GM23338 (cell line): ENCODE data around the gene USP48. TPM values are rescaled to one million over a fixed set of nuclear protein-coding genes. Genes with fewer than 3 reads are reported as not detected.

Experiments used
- ATAC-seq: fragments of 200-7000 bp; cut with Tn5 transposase; 3 replicates; pipeline ENCODE4 v1.9.1; 2020
- DNase-seq: peaks from one replicate; pipeline ENCODE4 v3.0.0-alpha.2; 2015; ENCODE audit warnings: low spot score
- H2AFZ ChIP-seq: fragments of 200-600 bp; sonication (generic); 2 replicates; pipeline ENCODE4 v1.8.0; 2016; ENCODE audit warnings: antibody characterized with exemption, mild to moderate bottlenecking, moderate library complexity
- H3F3A ChIP-seq: fragments of 200-600 bp; sonication (generic); replicated peaks from 2 replicates; pipeline ENCODE4 v1.8.0; 2017; ENCODE audit warnings: antibody characterized with exemption, mixed run types, low read depth
- H3K27ac ChIP-seq: fragments of 200-600 bp; sonication (generic); 2 replicates; pipeline ENCODE4 v1.6.1; 2016; ENCODE audit warnings: low read depth
- H3K27me3 ChIP-seq: fragments of 200-600 bp; sonication (generic); 2 replicates; pipeline ENCODE4 v1.8.0; 2016; ENCODE audit warnings: mild to moderate bottlenecking, mixed run types, moderate library complexity; ENCODE audit not compliant: insufficient read depth
- H3K36me3 ChIP-seq: fragments of 200-600 bp; sonication (generic); 2 replicates; pipeline ENCODE4 v1.8.0; 2016; ENCODE audit warnings: mild to moderate bottlenecking; ENCODE audit not compliant: insufficient read depth
- H3K4me1 ChIP-seq: fragments of 200-600 bp; sonication (generic); 2 replicates; pipeline ENCODE4 v1.8.0; 2016; ENCODE audit warnings: mild to moderate bottlenecking, moderate library complexity; ENCODE audit not compliant: insufficient read depth
- H3K4me2 ChIP-seq: fragments of 200-600 bp; sonication (generic); 2 replicates; pipeline ENCODE4 v1.7.1; 2017; ENCODE audit warnings: mixed run types
- H3K4me3 ChIP-seq: fragments of 200-600 bp; sonication (generic); 2 replicates; pipeline ENCODE4 v1.6.1; 2016; ENCODE audit warnings: mixed run types
- H3K79me2 ChIP-seq: fragments of 200-600 bp; sonication (generic); replicated peaks from 2 replicates; pipeline ENCODE4 v1.8.0; 2017; ENCODE audit warnings: mild to moderate bottlenecking; ENCODE audit not compliant: insufficient read depth
- H3K9me2 ChIP-seq: fragments of 200-600 bp; sonication (generic); 2 replicates; pipeline ENCODE4 v1.8.0; 2017; ENCODE audit not compliant: insufficient read depth
- H4K20me1 ChIP-seq: fragments of 200-600 bp; sonication (generic); replicated peaks from 2 replicates; pipeline ENCODE4 v1.8.0; 2017; ENCODE audit warnings: mild to moderate bottlenecking; ENCODE audit not compliant: insufficient read depth
- H3K27ac Mint-ChIP-seq: 2 replicates; pipeline ENCODE4 v1.8.0; 2020; ENCODE audit warnings: inconsistent platforms, mild to moderate bottlenecking, moderate library complexity, mixed read lengths
- H3K27me3 Mint-ChIP-seq: 3 replicates; pipeline ENCODE4 v1.8.0; 2022; ENCODE audit warnings: low read depth, mild to moderate bottlenecking, moderate library complexity, mixed read lengths, inconsistent platforms; ENCODE audit not compliant: insufficient read depth, poor library complexity
- H3K36me3 Mint-ChIP-seq: 3 replicates; pipeline ENCODE4 v1.8.0; 2021; ENCODE audit warnings: low read depth, mild to moderate bottlenecking, inconsistent platforms, moderate library complexity, mixed read lengths
- H3K4me1 Mint-ChIP-seq: 3 replicates; pipeline ENCODE4 v1.8.0; 2020; ENCODE audit warnings: mild to moderate bottlenecking, inconsistent platforms, mixed read lengths
- H3K4me3 Mint-ChIP-seq: 3 replicates; pipeline ENCODE4 v1.8.0; 2021; ENCODE audit warnings: moderate library complexity, mild to moderate bottlenecking, inconsistent platforms, mixed read lengths
- H3K9me3 Mint-ChIP-seq: 3 replicates; pipeline ENCODE4 v1.8.0; 2020; ENCODE audit warnings: moderate library complexity, mild to moderate bottlenecking, inconsistent platforms, mixed read lengths
- CREB1 ChIP-seq: fragments of 250-450 bp; sonication (Bioruptor Pico); IDR thresholded peaks from 2 replicates; pipeline ENCODE4 v1.5.0; 2020; ENCODE audit warnings: low read depth, mild to moderate bottlenecking, moderate library complexity
- EZH2 ChIP-seq: fragments of 200-600 bp; sonication (generic); IDR thresholded peaks from one replicate; pipeline ENCODE4 v1.8.0; 2017; ENCODE audit warnings: antibody characterized with exemption, mild to moderate bottlenecking, low read depth; ENCODE audit not compliant: unreplicated experiment
- EZH2phosphoT487 ChIP-seq: fragments of 200-600 bp; sonication (generic); IDR thresholded peaks from one replicate; pipeline ENCODE4 v1.8.1; 2018; ENCODE audit warnings: antibody characterized with exemption; ENCODE audit not compliant: unreplicated experiment
- JUNB ChIP-seq: IDR thresholded peaks from one replicate; pipeline ENCODE4 v1.6.1; 2016; ENCODE audit warnings: antibody characterized with exemption; ENCODE audit not compliant: unreplicated experiment
- ZNF331 ChIP-seq: fragments of 250-450 bp; sonication (Bioruptor Pico); IDR thresholded peaks from 2 replicates; pipeline ENCODE4 v1.5.0; 2020; ENCODE audit warnings: low read depth, mild to moderate bottlenecking, moderate library complexity
- polyA plus RNA-seq: library from polyadenylated mRNA; unstranded; fragments of >200 nt; fragmentation: Nextera tagmentation; extraction: Ambion mirVana; gene quantifications from 2 replicates; pipeline ENCODE4 v1.2.1, GENCODE V29; 2016
- total RNA-seq: library from RNA; depleted of rRNA; stranded (reverse); fragments of >200 nt; shearing (Covaris generic); gene quantifications from 2 replicates; pipeline ENCODE4 v1.2.3, GENCODE V29; 2014
- TF ChIP-seq, protein P1 (sequence below): IDR thresholded peaks from one replicate; pipeline ENCODE4 v1.6.1; 2018; ENCODE audit warnings: antibody characterized with exemption; ENCODE audit not compliant: unreplicated experiment
- TF ChIP-seq, protein P2 (sequence below): IDR thresholded peaks from 2 replicates; pipeline ENCODE4 v1.6.1; 2016; ENCODE audit warnings: antibody characterized with exemption
- TF ChIP-seq, protein P3 (sequence below), 2 experiments: fragments of 200-600 bp in 1 of 2; sonication (generic) in 1 of 2; conservative IDR thresholded peaks; 2 replicates each; pipeline versions ENCODE4 v1.5.1 to v1.6.1; 2016 to 2017; ENCODE audit warnings: antibody characterized with exemption in 2 of 2, low read depth in 2 of 2, mild to moderate bottlenecking in 2 of 2, moderate library complexity in 1 of 2

USP48 gene
- total and polyA plus RNA-seq, 2 experiments from 2014 or later: 85.9 to 151 TPM

DNA sequence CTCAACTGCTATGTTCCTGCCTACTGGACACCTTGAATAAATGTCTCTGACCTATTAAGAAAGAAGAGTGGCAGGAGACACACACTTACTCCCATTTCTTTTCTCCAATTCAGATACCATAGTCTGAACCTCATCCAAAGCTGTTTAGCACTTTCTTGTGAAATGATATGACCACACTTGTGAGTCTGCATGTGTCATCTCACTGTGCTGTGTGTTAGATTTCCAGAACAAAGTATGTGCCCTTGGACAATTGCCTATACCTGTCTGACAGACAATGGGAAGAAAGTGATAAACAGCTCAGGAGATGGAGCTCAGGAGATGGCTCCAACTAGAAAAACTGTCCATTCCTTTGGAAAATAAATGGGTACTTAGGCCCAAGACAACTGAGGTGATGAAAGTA lies 48.4 kb downstream of the USP48 start:
- Histone ChIP-seq H4K20me1 (no peaks in the 10 kb centered on the region), H3K27ac (no peak overlapping the region), H3K27me3 (no peaks in the 10 kb centered on the region), H3K4me1 (no peaks in the 10 kb centered on the region), H3K4me2 (no peak overlapping the region), H3K36me3 (peaks cover 19% of the 10 kb centered on the region; the same call in 1 of the 2 replicates), H3F3A (no peaks in the 10 kb centered on the region), H3K79me2 (no peaks in the 10 kb centered on the region; the same call in none of the 2 replicates), H3K9me2 (no peaks in the 10 kb centered on the region), H3K4me3 (no peak overlapping the region), H2AFZ (no peak overlapping the region)
- no peaks in the 10 kb centered on the region for H3K9me3 Mint-ChIP-seq
- H3K27me3 Mint-ChIP-seq: peaks cover 6% of the 10 kb centered on the region
- ATAC-seq (no peak), DNase-seq (no peak)
- H3K36me3 Mint-ChIP-seq: peaks cover 42% of the 10 kb centered on the region
- H3K4me1 Mint-ChIP-seq: no peaks in the 10 kb centered on the region
- TF ChIP-seq CREB1 (CRISPR knock-in tag) (no peak), EZH2phosphoT487 (no peak), EZH2 (no peak), ZNF331 (CRISPR knock-in tag) (no peak)
- H3K27ac Mint-ChIP-seq: no peak overlapping the region
- H3K4me3 Mint-ChIP-seq: no peak overlapping the region

DNA sequence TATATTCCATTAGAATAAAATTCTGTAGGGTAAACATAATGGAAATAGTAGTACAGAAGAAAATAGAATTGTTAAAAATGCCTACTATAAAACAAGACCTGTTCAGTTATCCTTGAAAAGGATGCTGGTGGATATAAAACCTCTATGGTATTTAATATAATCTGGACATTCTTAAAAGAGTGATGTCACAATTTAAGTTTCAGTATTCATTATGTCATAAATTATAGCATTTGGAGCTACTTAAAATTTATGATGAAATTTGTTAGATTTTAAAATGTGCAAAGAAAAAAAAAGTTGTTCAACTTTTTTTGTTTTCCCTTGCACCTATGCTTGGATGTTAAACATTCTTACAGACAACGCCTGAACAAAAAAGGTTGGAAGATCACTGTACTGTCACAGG lies 50.3 kb downstream of the USP48 start:
- H3K79me2 ChIP-seq: peaks cover 3% of the 10 kb centered on the region
- H4K20me1 ChIP-seq: no peaks in the 10 kb centered on the region; the same call in 1 of the 2 replicates
- no peak overlapping the region for H3K4me2 ChIP-seq
- H3K27ac Mint-ChIP-seq: no peak overlapping the region
- peaks cover 6% of the 10 kb centered on the region for H3K27me3 Mint-ChIP-seq
- no peak overlapping the region for H2AFZ ChIP-seq
- no peak overlapping the region for H3K27ac ChIP-seq
- peaks cover 48% of the 10 kb centered on the region for H3K36me3 Mint-ChIP-seq
- no peak for ATAC-seq
- H3F3A ChIP-seq: no peaks in the 10 kb centered on the region
- H3K4me1 ChIP-seq: no peaks in the 10 kb centered on the region
- no peak overlapping the region for H3K4me3 ChIP-seq
- H3K27me3 ChIP-seq: no peaks in the 10 kb centered on the region
- H3K36me3 ChIP-seq: peaks cover 19% of the 10 kb centered on the region; the same call in 1 of the 2 replicates
- no peaks in the 10 kb centered on the region for H3K4me1 Mint-ChIP-seq
- H3K9me2 ChIP-seq: no peaks in the 10 kb centered on the region
- H3K9me3 Mint-ChIP-seq: no peaks in the 10 kb centered on the region
- H3K4me3 Mint-ChIP-seq: no peak overlapping the region
- DNase-seq: no peak
- TF ChIP-seq, protein P1, sequence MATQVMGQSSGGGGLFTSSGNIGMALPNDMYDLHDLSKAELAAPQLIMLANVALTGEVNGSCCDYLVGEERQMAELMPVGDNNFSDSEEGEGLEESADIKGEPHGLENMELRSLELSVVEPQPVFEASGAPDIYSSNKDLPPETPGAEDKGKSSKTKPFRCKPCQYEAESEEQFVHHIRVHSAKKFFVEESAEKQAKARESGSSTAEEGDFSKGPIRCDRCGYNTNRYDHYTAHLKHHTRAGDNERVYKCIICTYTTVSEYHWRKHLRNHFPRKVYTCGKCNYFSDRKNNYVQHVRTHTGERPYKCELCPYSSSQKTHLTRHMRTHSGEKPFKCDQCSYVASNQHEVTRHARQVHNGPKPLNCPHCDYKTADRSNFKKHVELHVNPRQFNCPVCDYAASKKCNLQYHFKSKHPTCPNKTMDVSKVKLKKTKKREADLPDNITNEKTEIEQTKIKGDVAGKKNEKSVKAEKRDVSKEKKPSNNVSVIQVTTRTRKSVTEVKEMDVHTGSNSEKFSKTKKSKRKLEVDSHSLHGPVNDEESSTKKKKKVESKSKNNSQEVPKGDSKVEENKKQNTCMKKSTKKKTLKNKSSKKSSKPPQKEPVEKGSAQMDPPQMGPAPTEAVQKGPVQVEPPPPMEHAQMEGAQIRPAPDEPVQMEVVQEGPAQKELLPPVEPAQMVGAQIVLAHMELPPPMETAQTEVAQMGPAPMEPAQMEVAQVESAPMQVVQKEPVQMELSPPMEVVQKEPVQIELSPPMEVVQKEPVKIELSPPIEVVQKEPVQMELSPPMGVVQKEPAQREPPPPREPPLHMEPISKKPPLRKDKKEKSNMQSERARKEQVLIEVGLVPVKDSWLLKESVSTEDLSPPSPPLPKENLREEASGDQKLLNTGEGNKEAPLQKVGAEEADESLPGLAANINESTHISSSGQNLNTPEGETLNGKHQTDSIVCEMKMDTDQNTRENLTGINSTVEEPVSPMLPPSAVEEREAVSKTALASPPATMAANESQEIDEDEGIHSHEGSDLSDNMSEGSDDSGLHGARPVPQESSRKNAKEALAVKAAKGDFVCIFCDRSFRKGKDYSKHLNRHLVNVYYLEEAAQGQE: no peak
- no peak for TF ChIP-seq CREB1 (CRISPR knock-in tag)
- TF ChIP-seq, protein P2, sequence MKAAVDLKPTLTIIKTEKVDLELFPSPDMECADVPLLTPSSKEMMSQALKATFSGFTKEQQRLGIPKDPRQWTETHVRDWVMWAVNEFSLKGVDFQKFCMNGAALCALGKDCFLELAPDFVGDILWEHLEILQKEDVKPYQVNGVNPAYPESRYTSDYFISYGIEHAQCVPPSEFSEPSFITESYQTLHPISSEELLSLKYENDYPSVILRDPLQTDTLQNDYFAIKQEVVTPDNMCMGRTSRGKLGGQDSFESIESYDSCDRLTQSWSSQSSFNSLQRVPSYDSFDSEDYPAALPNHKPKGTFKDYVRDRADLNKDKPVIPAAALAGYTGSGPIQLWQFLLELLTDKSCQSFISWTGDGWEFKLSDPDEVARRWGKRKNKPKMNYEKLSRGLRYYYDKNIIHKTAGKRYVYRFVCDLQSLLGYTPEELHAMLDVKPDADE: no peak
- TF ChIP-seq, protein P3, sequence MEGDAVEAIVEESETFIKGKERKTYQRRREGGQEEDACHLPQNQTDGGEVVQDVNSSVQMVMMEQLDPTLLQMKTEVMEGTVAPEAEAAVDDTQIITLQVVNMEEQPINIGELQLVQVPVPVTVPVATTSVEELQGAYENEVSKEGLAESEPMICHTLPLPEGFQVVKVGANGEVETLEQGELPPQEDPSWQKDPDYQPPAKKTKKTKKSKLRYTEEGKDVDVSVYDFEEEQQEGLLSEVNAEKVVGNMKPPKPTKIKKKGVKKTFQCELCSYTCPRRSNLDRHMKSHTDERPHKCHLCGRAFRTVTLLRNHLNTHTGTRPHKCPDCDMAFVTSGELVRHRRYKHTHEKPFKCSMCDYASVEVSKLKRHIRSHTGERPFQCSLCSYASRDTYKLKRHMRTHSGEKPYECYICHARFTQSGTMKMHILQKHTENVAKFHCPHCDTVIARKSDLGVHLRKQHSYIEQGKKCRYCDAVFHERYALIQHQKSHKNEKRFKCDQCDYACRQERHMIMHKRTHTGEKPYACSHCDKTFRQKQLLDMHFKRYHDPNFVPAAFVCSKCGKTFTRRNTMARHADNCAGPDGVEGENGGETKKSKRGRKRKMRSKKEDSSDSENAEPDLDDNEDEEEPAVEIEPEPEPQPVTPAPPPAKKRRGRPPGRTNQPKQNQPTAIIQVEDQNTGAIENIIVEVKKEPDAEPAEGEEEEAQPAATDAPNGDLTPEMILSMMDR (conservative IDR thresholded peaks at IDR 0.05; ENCODE audit: low read depth in 2 of 2): no peak
- no peak for TF ChIP-seq JUNB
- no peak for TF ChIP-seq EZH2phosphoT487
- TF ChIP-seq ZNF331 (CRISPR knock-in tag): no peak
